H7 (cell line): ENCODE data around the gene OR2S2. TPM values are rescaled to one million over a fixed set of nuclear protein-coding genes. Genes with fewer than 3 reads are reported as not detected.
"Not testable (repeated sequence)": the region's sequence is repeated elsewhere in the genome, so short reads cannot be mapped to it uniquely, and the experiment has no call there.

Experiments used
- DNase-seq: peaks from one replicate; pipeline ENCODE4 v3.0.0; 2012
- H3K27me3 ChIP-seq: 2 replicates; pipeline ENCODE4 v1.6.0; 2011; ENCODE audit warnings: mild to moderate bottlenecking, low read length; ENCODE audit not compliant: control insufficient read depth, insufficient read depth
- H3K36me3 ChIP-seq: replicated peaks from 2 replicates; pipeline ENCODE4 v1.5.1; 2011; ENCODE audit warnings: low read length; ENCODE audit not compliant: control insufficient read depth, insufficient read depth
- H3K4me3 ChIP-seq: 2 replicates; pipeline ENCODE4 v1.5.1; 2011; ENCODE audit warnings: low read depth, mild to moderate bottlenecking, control low read depth, low read length, moderate library complexity; ENCODE audit not compliant: insufficient read depth
- total RNA-seq: library from RNA; depleted of rRNA; stranded (reverse); fragments of >200 nt; shearing (Covaris generic); gene quantifications from 2 replicates; pipeline ENCODE4 v1.2.3, GENCODE V29; 2014; rRNA removed

Gene OR2S2
- total RNA-seq, 1 experiment from 2014 or later, result not detected

DNA sequence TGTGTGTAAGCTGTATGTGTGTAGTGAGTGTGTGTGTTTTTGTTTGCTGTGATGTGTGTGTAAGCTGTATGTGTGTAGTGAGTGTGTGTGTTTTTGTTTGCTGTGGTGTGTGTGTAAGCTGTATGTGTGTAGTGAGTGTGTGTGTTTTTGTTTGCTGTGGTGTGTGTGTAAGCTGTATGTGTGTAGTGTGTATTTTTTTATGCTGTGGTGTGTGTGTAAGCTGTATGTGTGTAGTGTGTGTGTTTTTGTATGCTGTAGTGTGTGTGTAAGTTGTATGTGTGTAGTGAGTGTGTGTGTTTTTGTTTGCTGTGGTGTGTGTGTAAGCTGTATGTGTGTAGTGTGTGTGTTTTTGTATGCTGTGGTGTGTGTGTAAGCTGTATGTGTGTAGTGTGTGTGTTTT, 44.5 kb downstream of the OR2S2 start:
- not testable (repeated sequence) for DNase-seq, H3K4me3 ChIP-seq, H3K27me3 ChIP-seq, H3K36me3 ChIP-seq

GRCh38 chr9:35912791-35913400, 45.1 kb downstream of the OR2S2 start:
- no peak for DNase-seq
- no peaks in the 10 kb centered on the region for H3K27me3 ChIP-seq

GRCh38 chr9:35911690-35912089, 46.3 kb downstream of the OR2S2 start:
- Histone ChIP-seq H3K36me3 (no peaks in the 10 kb centered on the region), H3K4me3 (no peak overlapping the region), H3K27me3 (no peaks in the 10 kb centered on the region)
- DNase-seq, result no peak

More at GRCh38 chr9:35912791-35913400, 45.1 kb downstream of the OR2S2 start:
- Histone ChIP-seq H3K4me3 (no peak overlapping the region), H3K36me3 (no peaks in the 10 kb centered on the region)

DNA sequence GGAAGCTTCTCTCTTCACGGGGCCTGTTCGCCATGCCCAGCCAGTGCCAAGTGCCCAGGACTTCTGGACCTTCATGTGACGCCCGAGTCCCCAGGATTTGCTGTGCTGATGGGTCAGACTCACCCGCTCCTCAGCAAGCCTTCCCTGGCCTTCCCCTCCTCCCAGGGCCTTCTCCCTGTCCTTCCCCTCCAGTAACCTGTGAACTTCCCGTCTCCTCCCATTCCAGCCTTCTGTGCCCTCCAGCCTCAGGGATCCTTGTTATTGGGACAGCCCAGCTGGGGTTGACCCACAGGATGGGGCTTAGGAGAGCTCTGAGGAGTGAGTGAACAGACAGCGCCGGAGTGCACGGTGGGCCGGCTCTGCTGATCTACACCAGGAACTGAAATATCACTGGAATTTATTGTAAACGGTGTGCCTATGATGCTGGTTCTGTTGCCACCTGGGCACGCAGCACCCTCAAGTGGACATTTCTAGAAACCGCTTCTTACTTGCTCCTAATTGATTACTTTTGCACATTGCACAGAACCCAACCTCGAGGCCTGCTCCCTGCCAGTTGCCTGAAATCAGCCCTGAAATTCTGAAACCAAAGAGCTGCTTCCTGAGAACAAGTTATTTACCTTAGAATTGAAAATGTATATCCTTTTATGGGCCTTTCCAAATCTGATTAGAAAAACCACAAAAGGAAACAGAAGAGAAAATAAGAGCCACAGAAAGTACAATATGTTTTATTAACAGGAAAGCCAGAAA, 47.2 kb downstream of the OR2S2 start:
- Histone ChIP-seq H3K4me3 (no peak overlapping the region), H3K27me3 (no peaks in the 10 kb centered on the region), H3K36me3 (no peaks in the 10 kb centered on the region)
- DNase-seq, result peak; percentile 75

DNA sequence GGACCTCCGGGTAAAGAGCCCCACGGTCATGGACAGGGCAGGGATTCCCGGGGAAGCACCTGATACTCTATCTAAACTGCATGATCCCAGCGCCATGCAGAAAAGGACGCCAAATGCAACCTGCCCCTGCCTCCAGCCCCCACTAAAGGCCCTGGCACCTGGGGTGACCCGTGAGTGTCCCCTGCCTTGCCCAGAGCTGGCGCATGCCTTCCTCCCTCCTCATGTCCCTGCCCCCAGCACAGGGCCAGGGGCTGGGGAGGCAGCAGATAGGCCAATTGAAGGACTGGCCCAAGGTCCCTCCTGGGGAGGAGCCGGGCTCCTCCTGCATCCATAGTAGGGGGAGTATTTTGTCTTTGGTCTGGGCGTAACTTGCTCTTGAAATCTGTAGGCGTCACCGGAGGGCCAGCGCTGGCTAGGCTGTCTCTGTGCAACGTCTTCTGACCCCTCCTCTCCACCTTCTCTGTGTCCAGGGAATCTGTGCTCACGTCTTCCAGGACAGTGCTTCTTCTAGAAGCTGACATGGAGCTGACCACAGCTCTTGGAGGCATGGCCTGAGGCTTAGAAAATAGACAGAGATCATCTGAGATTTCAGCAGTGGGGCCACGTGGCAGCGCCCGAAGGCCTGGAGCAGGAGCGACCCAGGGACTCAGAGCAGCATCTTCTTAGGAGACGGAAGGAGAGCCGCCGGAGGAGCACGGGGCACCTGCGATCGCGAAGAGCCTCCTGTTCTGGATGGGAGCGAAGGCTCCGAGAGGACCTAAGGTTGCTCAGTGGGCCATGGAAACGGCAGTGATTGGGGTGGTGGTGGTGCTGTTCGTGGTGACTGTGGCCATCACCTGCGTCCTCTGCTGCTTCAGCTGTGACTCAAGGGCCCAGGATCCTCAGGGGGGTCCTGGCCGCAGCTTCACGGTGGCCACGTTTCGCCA, 48.0 kb downstream of the OR2S2 start:
- Histone ChIP-seq H3K27me3 (no peaks in the 10 kb centered on the region), H3K36me3 (no peaks in the 10 kb centered on the region), H3K4me3 (no peak overlapping the region)
- DNase-seq, result peak; percentile 60

DNA sequence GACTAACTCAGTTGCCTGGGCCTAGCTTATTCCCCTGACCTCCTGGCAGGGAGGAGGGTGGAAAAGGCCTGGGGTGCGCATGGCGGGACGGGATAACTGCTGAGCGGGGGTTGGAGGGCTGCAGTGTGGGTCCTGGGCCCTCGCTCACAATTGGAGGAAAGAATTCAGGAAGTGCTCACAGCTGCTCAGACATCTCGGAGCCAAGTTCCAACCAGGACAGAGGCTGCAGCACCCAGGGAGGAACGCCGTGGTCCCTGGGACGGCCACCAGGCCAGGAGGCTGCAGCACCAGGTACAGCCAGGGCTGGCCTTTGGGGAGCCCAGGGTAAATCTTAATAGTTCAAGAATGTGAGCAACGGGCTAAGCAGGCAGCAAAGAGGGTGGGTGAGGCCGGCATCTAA, 48.7 kb downstream of the OR2S2 start, which contains the start of gene SPAAR:
TSS of gene SPAAR (plus strand) at position 217 of the 400 bp plus-strand sequence. CDS start 974 bp downstream, outside the sequence.
- peak; percentile 52 for DNase-seq
- Histone ChIP-seq H3K4me3 (no peak within 1 kb of the TSS), H3K36me3 (no peaks in the 10 kb centered on the region), H3K27me3 (no peaks in the 10 kb centered on the region)

DNA sequence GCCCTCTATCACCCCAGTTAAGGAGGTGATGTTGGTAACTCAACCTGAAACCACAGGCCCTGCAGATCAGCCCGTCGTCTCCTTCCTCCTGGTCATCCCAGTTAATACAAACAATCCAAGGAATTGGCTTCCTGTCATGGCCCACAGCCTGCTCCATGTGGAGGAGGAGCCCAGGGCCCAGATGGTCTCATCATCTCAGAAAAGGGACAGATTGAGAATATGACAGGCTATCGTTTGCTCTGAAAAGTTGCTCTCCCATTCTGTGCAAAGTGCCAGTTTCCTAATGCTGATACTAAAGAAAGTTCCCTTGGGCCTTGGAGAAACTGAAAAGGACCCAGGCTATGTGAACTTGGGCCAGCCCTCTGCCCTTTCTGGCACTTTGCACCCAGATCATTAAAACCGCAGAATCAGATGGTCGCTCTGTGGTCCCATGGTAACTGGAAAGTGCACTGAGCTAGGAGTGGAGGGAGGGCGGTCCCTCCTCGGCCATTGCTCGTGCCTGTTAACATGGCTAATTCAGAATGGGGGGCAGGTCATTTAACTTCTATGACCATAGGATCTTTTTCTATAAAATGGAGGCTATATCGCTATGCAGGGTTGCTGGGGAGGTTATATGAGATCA, 49.3 kb downstream of the OR2S2 start:
- H3K36me3 ChIP-seq, result no peaks in the 10 kb centered on the region
- peak; percentile 36 for DNase-seq
- no peaks in the 10 kb centered on the region for H3K27me3 ChIP-seq
- no peak overlapping the region for H3K4me3 ChIP-seq

DNA sequence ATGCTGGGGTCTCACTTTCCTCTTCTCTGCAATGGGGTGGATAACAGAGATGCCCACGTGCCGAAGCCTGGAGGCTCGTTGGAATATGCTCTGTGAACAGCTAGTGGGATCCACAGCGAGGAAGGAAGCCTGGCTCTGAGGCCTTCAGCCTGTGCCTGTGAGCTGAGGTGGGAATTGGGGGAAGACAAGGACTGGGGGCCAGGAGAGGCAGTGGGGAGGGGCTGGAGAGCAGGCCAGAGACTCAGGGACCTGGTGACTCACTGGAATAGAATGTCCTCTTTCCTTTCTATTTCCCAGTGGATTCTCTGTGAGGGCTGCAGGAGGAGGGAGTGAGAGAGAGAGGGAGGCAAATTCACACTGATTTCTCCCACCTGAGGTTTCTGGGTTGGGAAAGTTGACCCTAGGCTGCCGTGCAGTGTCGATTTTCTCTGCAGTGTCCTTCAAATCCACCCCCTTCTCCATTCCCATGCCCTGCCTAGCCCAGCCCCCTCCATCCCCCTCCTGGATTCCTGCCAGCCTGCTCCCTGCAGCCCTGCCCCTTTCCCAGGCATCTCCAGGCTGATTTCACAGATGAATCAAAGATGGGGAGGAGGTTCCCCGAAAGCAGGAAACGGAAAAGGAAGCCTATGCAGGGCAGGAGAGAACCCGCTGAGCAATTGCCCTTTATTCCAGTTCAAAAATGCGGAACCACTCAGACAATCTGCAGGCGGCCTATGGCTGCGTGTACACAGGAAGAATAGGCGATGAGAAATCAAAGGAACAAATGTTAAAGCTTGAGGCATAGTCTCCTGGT, 50.0 kb downstream of the OR2S2 start:
- H3K4me3 ChIP-seq, result no peak overlapping the region
- peak; percentile 85 for DNase-seq
- H3K36me3 ChIP-seq, result no peaks in the 10 kb centered on the region
- no peaks in the 10 kb centered on the region for H3K27me3 ChIP-seq

Other genes starting within 250 kb of the OR2S2 start
- 91.2 and 106 TPM in 2 replicates for gene TLN1, start 226.0 kb downstream of the OR2S2 start, total RNA-seq
- gene CREB3, start 225.5 kb downstream of the OR2S2 start, total RNA-seq, result 26.0 and 28.6 TPM in 2 replicates
- gene GBA2, start 208.9 kb downstream of the OR2S2 start, total RNA-seq, result 75.2 and 85.5 TPM in 2 replicates
- 14.4 and 16.4 TPM in 2 replicates for gene RGP1, start 208.9 kb downstream of the OR2S2 start, total RNA-seq
- gene MSMP, start 203.9 kb downstream of the OR2S2 start, total RNA-seq, result not detected in 2 replicates
- gene NPR2, start 166.6 kb downstream of the OR2S2 start, total RNA-seq, result 6.4 and 7.5 TPM in 2 replicates
- 0.15 and 0.55 TPM in 2 replicates for gene SPAG8, start 145.9 kb downstream of the OR2S2 start, total RNA-seq
- gene HINT2, start 143.1 kb downstream of the OR2S2 start, total RNA-seq, result 46.9 and 53.8 TPM in 2 replicates
- not detected in 2 replicates for gene FAM221B, start 129.4 kb downstream of the OR2S2 start, total RNA-seq
- gene TMEM8B, start 128.9 kb downstream of the OR2S2 start, total RNA-seq, result 2.0 and 3.1 TPM in 2 replicates
- gene OR13J1, start 87.8 kb downstream of the OR2S2 start, total RNA-seq, result not detected in 2 replicates
- 0.21 TPM in 1 of 2 replicates, not detected in the other for gene HRCT1, start 52.0 kb downstream of the OR2S2 start, total RNA-seq
- 0.07 TPM in 1 of 2 replicates, not detected in the other for gene SPAAR, start 48.7 kb downstream of the OR2S2 start, total RNA-seq
- gene RECK, start 78.8 kb upstream of the OR2S2 start, total RNA-seq, result 11.7 and 16.1 TPM in 2 replicates
- gene GLIPR2, start 178.6 kb upstream of the OR2S2 start, total RNA-seq, result 2.7 and 9.1 TPM in 2 replicates
- 0.17 TPM in 1 of 2 replicates, not detected in the other for gene CCIN, start 211.2 kb upstream of the OR2S2 start, total RNA-seq
- 222 TPM in 2 replicates for gene CLTA, start 232.8 kb upstream of the OR2S2 start, total RNA-seq